ENCODE measurements around the gene PNKD. TPM values are rescaled to one million over a fixed set of nuclear protein-coding genes. Genes with fewer than 3 reads are reported as not detected.

PNKD gene
- 19.8 and 26.9 TPM in 2 replicates for total RNA-seq

GRCh38 chr2:218269900-218270720 lies at the start of gene PNKD, which contains the start of gene AAMP:
PNKD (plus strand) TSS chr2:218270519; CDS start chr2:218270536, 17 bp downstream.
AAMP (minus strand) TSS chr2:218270137; CDS start chr2:218270086, 51 bp downstream.
- DNase-seq (ENCODE audit: low read depth in 2 of 2), result peak; percentile 98 to 100

- no peak for DNase-seq (ENCODE audit: low read depth in 2 of 2)
Measured at GRCh38 chr2:218221000-218221399, 49.3 kb upstream of the PNKD start.

- DNase-seq (ENCODE audit: low read depth in 2 of 2), result peak in 1 of 2 donors; percentile 70
Measured at GRCh38 chr2:218223046-218223445, 47.3 kb upstream of the PNKD start.

DNA sequence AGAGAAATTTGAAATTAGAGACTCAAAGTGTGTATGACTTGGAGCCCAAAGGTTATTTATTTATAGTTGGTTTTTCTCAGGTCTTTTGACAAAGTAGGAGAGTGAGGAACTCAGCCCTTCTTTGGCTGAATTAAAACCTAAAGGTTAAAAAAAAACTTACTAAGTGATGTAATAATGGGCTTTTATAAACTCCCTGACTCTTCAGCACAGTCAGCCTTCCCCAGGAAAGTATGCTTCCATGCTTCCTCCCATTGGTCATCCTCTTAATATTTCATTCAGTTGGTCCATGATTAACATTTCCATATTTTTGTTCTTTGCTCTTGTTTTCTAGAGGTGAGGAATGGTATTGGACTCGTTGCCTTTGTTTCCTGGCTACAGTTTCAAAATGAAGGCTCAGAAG lies 46.1 kb upstream of the PNKD start:
- DNase-seq (ENCODE audit: low read depth in 2 of 2), result no peak

- DNase-seq (ENCODE audit: low read depth in 2 of 2), result no peak
Measured at GRCh38 chr2:218226903-218227302, 43.4 kb upstream of the PNKD start.

GRCh38 chr2:218228366-218229090 lies 41.8 kb upstream of the PNKD start:
- DNase-seq (ENCODE audit: low read depth in 2 of 2), result peak in 1 of 2 donors; percentile 17

- DNase-seq (ENCODE audit: low read depth in 2 of 2), result peak; percentile 40 to 78
Measured at GRCh38 chr2:218229239-218229638, 41.1 kb upstream of the PNKD start.

DNA sequence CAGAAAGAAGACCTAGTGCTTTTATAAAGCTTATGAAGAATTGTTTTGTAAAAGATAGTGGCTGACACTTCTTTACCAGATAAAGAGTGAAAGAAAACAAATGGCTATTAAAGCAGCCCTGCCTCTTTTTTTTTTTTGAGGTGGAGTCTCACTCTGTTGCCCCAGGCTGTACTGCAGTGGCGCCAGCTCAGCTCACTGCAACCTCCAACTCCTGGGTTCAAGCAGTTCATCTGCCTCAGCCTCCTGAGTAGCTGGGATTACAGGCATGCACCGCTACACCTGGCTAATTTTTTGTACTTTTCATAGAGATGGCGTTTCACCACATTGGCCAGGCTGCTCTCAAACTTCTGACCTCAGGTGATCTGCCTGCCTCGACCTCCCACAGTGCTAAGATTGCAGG lies 40.5 kb upstream of the PNKD start:
- DNase-seq (ENCODE audit: low read depth in 2 of 2), result no peak

GRCh38 chr2:218230882-218231281 lies 39.4 kb upstream of the PNKD start:
- DNase-seq (ENCODE audit: low read depth in 2 of 2), result no peak

- DNase-seq (ENCODE audit: low read depth in 2 of 2), result no peak
Measured at GRCh38 chr2:218233543-218233942, 36.8 kb upstream of the PNKD start.

- no peak for DNase-seq (ENCODE audit: low read depth in 2 of 2)
Measured at GRCh38 chr2:218234521-218234920, 35.8 kb upstream of the PNKD start.

DNA sequence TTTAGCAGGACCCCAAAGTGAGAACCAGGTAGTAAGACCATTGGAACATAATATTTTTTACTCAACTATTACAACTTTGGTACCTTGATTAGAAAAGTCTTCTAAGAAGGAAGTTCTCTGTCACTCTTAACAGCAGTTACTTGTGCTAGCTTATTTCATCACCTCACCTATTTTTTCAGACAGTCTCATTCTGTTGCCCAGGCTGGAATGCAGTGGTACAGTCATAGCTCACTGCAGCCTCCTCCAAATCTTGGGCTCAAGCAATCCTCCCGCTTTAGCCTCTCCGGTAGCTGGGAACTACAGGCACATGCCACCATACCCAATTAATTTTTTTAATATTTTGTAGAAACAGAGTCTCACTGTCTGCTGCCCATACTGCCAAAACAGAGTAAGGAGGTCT lies 35.3 kb upstream of the PNKD start:
- DNase-seq (ENCODE audit: low read depth in 2 of 2), result no peak

GRCh38 chr2:218236829-218237228 lies 33.5 kb upstream of the PNKD start:
- no peak for DNase-seq (ENCODE audit: low read depth in 2 of 2)

DNA sequence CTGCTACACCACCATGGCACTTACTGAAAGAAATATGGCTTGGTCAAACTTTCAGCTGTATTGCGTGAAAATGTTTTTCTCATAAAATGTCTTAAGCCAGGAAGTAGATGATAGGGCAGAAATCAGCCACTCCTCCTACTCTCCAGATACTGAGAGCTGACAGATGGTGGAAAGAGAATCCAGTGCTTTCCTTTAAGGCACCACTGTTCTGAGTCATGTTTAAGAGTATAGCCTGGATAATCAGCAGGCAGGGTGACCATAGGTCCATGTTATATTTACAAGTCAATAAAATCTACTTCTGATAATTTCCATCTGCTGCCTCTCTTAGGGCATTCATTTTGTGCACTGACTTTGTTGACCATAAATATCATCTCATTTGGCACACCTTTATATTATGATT lies 31.4 kb upstream of the PNKD start:
- no peak for DNase-seq (ENCODE audit: low read depth in 2 of 2)

- DNase-seq (ENCODE audit: low read depth in 2 of 2), result no peak
Measured at GRCh38 chr2:218244204-218244603, 26.1 kb upstream of the PNKD start.

DNA sequence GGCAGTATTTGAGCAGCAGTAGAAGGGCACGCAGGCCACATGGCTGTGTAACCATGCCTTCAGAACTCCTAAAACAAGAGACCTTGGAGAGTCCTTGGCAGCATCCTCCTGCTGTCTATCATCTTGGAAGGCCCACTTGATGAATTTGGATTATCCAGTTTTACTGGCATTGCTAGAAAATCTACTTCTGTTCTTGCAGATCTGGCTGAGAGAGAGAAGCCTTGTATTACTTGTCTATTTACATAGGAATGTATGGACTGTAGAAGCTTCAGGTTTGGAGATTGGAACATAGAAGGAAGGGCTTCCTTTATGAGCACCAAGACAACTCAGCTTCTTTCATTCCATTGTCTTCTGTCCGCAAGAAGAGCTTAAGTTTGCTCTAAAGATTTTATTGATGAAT lies 25.7 kb upstream of the PNKD start:
- DNase-seq (ENCODE audit: low read depth in 2 of 2), result no peak

- no peak for DNase-seq (ENCODE audit: low read depth in 2 of 2)
Measured at GRCh38 chr2:218245214-218245613, 25.1 kb upstream of the PNKD start.

DNA sequence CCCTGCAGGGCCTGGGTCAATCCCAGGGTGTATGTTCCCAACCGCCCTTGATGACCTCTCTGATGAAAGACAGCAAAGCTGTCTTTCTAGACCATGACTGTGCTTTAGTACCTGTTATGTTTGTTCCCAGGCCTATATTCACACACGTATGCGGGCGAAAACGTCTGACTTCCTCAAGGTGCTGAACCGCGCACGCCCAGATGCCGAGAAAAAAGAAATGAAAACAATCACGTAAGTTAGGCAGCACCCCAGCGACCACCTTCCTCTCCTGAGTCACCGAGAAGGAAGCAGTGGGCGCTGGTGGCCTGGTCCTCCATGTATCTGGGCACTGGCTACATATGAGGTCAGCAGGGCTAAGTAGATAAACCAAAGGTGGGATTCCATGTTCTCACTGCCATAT lies 20.6 kb upstream of the PNKD start:
- DNase-seq (ENCODE audit: low read depth in 2 of 2), result no peak

- no peak for DNase-seq (ENCODE audit: low read depth in 2 of 2)
Measured at GRCh38 chr2:218252509-218253231, 17.6 kb upstream of the PNKD start.

- no peak for DNase-seq (ENCODE audit: low read depth in 2 of 2)
Measured at GRCh38 chr2:218253232-218253625, 17.1 kb upstream of the PNKD start.

DNA sequence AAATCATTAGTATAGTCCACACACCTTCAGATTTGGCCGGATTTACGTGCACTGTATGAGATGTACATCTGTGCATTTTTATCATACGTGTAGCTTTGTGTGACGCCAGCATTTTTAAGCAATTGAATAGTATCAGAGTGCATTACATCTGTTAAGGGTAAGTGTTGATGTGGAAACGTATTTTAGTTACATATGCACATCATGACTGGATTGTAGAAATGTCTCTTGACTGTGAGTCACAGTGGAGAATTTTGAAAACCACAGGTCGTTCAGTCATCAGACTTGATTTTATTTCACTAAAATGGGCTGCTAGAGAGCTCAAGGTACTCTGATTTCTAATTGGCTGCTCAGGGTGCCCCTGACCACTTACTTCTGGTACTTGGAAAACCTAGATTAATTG lies 14.9 kb upstream of the PNKD start:
- no peak for DNase-seq (ENCODE audit: low read depth in 2 of 2)
